GM12873 (cell line): ENCODE data around the gene LAMP5.

Source experiments
- CTCF ChIP-seq: IDR thresholded peaks from 2 replicates; pipeline ENCODE4 v1.5.1; 2012; ENCODE audit warnings: low read depth, mild to moderate bottlenecking, moderate library complexity, low read length, control low read depth; ENCODE audit not compliant: insufficient read depth; ENCODE audit errors: missing control alignments

The LAMP5 gene

GRCh38 chr20:9480066-9480465, 34.3 kb upstream of the LAMP5 start:
- TF ChIP-seq CTCF = no peak

GRCh38 chr20:9482180-9482579, 32.2 kb upstream of the LAMP5 start:
- TF ChIP-seq CTCF = no peak

GRCh38 chr20:9483131-9483530, 31.3 kb upstream of the LAMP5 start:
- no peak for TF ChIP-seq CTCF

- no peak for TF ChIP-seq CTCF
These were observed 28.6 kb upstream of the LAMP5 start for GRCh38 chr20:9485614-9486340.

- no peak for TF ChIP-seq CTCF
These were observed 27.2 kb upstream of the LAMP5 start for GRCh38 chr20:9487231-9487630.

GRCh38 chr20:9488063-9488462, 26.3 kb upstream of the LAMP5 start:
- TF ChIP-seq CTCF = no peak

GRCh38 chr20:9490161-9490560, 24.2 kb upstream of the LAMP5 start:
- TF ChIP-seq CTCF = no peak
